ENCODE results near the gene MAFB.

The MAFB gene

DNA sequence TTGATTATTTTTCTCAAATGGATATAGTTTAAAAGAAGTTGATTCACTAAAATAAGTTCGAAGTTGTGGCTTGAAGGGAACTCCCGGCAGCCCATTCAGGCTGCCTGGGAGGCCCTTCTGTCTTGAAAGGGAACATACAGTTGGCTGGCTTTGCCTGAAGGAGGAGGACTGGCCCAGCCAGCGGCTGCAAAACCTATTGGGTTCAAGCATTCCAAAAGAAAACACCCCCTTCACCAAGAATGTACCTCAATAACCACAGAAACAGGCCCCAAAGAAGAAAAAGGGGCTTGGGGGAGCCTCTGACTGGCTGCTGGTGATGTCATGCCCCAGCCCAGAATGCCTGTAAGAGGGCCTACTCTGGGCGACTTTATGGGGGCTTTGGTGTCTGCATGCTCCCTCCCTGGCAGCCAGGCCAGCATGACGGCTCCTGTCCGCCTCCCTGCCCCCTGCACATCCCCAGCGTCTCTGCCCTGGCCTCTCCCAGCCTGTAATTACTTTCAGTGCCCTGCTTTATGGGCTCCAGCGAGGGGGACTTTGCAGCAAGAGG is 36.5 kb downstream of the MAFB start:
- TF ChIP-seq, protein P1, sequence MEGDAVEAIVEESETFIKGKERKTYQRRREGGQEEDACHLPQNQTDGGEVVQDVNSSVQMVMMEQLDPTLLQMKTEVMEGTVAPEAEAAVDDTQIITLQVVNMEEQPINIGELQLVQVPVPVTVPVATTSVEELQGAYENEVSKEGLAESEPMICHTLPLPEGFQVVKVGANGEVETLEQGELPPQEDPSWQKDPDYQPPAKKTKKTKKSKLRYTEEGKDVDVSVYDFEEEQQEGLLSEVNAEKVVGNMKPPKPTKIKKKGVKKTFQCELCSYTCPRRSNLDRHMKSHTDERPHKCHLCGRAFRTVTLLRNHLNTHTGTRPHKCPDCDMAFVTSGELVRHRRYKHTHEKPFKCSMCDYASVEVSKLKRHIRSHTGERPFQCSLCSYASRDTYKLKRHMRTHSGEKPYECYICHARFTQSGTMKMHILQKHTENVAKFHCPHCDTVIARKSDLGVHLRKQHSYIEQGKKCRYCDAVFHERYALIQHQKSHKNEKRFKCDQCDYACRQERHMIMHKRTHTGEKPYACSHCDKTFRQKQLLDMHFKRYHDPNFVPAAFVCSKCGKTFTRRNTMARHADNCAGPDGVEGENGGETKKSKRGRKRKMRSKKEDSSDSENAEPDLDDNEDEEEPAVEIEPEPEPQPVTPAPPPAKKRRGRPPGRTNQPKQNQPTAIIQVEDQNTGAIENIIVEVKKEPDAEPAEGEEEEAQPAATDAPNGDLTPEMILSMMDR (IDR thresholded peaks at IDR 0.05; ENCODE audit: low read depth, low read length) = no peak
- Histone ChIP-seq H3K27me3 (ENCODE audit: insufficient read depth, low read depth, severe bottlenecking) (peaks cover 81% of the 10 kb centered on the region), H3K36me3 (no peaks in the 10 kb centered on the region), H3K9me3 (ENCODE audit: severe bottlenecking) (no peaks in the 10 kb centered on the region), H3K4me3 (ENCODE audit: low read depth, low read length) (no peak overlapping the region), H3K27ac (no peak overlapping the region)
- DNase-seq = no peak

DNA sequence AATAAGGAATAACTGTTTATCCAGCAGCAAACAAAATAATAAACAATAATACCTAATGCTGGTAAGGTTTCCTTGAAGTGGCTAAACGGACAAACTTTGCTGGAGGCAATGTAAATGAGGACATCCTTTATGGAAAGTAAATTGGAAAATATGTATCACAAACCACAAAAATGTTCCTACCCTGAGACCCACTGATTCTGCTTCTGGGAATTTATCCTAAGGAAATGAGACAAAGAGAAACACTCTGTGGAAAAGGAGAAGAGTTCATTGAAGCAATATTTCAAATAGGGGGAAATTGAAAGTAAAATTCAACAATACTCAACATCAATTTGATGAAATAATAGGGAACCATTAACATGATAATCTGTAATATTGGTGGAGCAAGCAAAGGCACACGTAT is 37.9 kb downstream of the MAFB start:
- Histone ChIP-seq H3K36me3 (no peaks in the 10 kb centered on the region), H3K9me3 (ENCODE audit: severe bottlenecking) (no peaks in the 10 kb centered on the region), H3K27ac (no peak overlapping the region), H3K27me3 (ENCODE audit: insufficient read depth, low read depth, severe bottlenecking) (peaks cover 80% of the 10 kb centered on the region), H3K4me3 (ENCODE audit: low read depth, low read length) (no peak overlapping the region)
- TF ChIP-seq, protein P1 (IDR thresholded peaks at IDR 0.05; ENCODE audit: low read depth, low read length) = no peak
- no peak for DNase-seq

DNA sequence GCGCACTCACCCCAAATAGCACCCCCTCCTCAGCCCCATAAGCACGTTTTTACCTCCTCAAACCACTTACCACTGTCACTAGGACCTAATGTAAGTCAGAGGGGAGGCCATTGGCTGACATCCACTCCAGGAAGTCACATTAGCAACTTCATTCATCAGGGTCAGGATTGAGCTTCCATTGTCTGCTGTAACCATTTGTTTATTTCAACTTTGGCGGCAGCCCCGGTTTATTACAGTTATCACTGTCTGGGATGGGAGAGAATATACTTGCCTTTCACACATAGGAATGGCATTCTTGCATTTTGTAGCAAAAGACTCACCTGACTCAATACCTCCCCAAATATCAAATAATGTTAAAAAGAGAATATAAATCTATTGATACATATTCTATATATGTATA is 38.3 kb downstream of the MAFB start:
- no peaks in the 10 kb centered on the region for H3K36me3 ChIP-seq
- peaks cover 84% of the 10 kb centered on the region for H3K27me3 ChIP-seq (ENCODE audit: insufficient read depth, low read depth, severe bottlenecking)
- H3K27ac ChIP-seq = no peak overlapping the region
- H3K9me3 ChIP-seq (ENCODE audit: severe bottlenecking) = no peaks in the 10 kb centered on the region
- DNase-seq = no peak
- no peak overlapping the region for H3K4me3 ChIP-seq (ENCODE audit: low read depth, low read length)
- TF ChIP-seq, protein P1 (IDR thresholded peaks at IDR 0.05; ENCODE audit: low read depth, low read length) = no peak

DNA sequence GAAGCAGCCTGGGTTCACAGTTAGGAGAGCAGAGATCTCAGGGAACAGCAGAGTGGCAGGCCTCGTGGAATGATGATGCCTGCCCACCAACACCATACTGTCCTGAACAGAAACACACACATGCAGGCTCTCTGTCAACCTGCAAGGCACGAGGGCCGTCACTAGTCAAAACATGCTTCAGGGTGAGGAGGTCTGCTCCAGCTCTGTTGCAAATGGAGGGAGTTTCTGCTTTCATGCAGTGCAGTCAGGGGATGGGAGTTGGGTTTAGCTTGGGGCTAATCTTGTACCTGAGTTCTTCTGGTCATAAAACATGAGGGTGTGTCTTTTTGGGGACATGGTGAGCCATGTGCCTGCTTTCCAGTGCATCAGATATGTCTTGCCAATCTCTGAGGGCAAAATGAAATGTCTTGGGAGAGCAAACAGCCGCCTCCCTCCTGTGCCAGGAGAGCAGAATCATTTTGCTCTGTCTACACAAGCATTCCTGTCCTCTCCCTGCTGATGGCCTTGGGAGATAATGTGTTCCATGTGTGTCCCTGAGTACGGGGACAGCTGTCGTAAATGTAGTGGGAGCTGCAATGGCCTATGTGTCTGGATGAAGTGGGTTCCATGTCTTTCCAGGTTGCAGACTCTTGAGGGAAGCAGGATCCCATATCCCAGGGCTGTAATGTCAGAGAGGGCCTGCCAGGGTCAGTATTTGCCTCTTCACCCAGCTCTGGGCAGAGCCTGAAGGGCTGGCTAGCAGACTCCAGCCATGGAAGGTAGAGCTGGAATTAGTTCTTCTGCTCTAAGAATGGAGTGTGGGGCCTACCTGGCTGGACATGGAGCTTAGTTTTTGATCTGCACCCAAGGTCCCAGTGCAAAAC is 40.6 kb downstream of the MAFB start:
- Histone ChIP-seq H3K4me3 (ENCODE audit: low read depth, low read length) (no peak overlapping the region), H3K36me3 (no peaks in the 10 kb centered on the region), H3K9me3 (ENCODE audit: severe bottlenecking) (no peaks in the 10 kb centered on the region), H3K27me3 (ENCODE audit: insufficient read depth, low read depth, severe bottlenecking) (peaks cover 83% of the 10 kb centered on the region), H3K27ac (no peak overlapping the region)
- no peak for DNase-seq
- TF ChIP-seq, protein P1 (IDR thresholded peaks at IDR 0.05; ENCODE audit: low read depth, low read length) = no peak

DNA sequence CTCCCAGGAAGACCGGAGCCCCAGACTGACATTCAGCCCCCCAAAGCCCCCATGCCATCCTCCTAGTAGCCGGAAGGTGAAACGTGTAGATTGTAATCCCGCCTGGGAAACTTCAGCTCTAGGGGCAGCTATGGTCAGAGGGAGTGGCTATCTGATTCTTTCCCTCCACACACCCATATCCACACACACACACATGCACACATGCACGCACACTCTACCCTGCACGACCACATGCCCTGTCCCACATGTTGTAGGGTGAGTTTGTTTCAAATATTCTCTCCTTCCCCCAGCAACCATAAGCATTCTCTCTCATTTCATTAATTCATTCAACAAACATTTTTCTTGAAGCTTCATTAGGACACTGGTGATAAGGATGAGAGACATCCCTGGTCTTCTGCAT is 42.2 kb downstream of the MAFB start:
- H3K9me3 ChIP-seq (ENCODE audit: severe bottlenecking) = no peaks in the 10 kb centered on the region
- TF ChIP-seq, protein P1 (IDR thresholded peaks at IDR 0.05; ENCODE audit: low read depth, low read length) = no peak
- no peak overlapping the region for H3K4me3 ChIP-seq (ENCODE audit: low read depth, low read length)
- peaks cover 86% of the 10 kb centered on the region for H3K27me3 ChIP-seq (ENCODE audit: insufficient read depth, low read depth, severe bottlenecking)
- DNase-seq = no peak
- no peak overlapping the region for H3K27ac ChIP-seq
- no peaks in the 10 kb centered on the region for H3K36me3 ChIP-seq
